Measurements from ENCODE around the gene GPATCH2.

Gene GPATCH2

GRCh38 chr1:217472915-217473314 is 158.0 kb downstream of the GPATCH2 start:
- no peak overlapping the region for H3K4me3 ChIP-seq (ENCODE audit: low read depth, low read length)
- no peak for TF ChIP-seq CTCF (IDR thresholded peaks at IDR 0.05; ENCODE audit: low read depth, low read length)

GRCh38 chr1:217471403-217471802 is 159.5 kb downstream of the GPATCH2 start:
- TF ChIP-seq CTCF (IDR thresholded peaks at IDR 0.05; ENCODE audit: low read depth, low read length), result no peak

DNA sequence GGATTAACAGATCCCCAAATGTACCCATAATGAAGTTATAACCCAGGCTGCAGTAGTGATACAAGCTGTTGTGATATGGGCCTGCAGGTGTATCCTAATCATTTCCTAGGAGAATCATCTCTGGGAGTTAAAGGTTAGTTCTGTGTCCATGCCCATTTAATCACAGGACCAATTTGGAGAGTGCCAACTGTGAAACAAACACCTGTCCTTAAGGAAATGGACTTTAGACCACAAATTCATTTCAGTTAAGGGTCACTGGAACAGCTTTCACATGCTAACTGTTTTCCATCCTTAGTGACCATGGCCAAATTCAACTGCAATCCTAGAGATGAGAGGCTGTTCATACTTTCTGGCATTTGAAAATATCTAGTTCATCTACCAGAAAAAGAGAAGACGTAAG is 160.9 kb downstream of the GPATCH2 start:
- TF ChIP-seq CTCF (IDR thresholded peaks at IDR 0.05; ENCODE audit: low read depth, low read length), result no peak

More at GRCh38 chr1:217471403-217471802, 159.5 kb downstream of the GPATCH2 start:
- H3K4me3 ChIP-seq (ENCODE audit: low read depth, low read length), result no peak overlapping the region

GRCh38 chr1:217465102-217465501 is 165.8 kb downstream of the GPATCH2 start:
- TF ChIP-seq CTCF (IDR thresholded peaks at IDR 0.05; ENCODE audit: low read depth, low read length), result no peak
- no peak overlapping the region for H3K4me3 ChIP-seq (ENCODE audit: low read depth, low read length)

More for the DNA sequence above, 160.9 kb downstream of the GPATCH2 start:
- H3K4me3 ChIP-seq (ENCODE audit: low read depth, low read length), result no peak overlapping the region

- no peak overlapping the region for H3K4me3 ChIP-seq (ENCODE audit: low read depth, low read length)
- no peak for TF ChIP-seq CTCF (IDR thresholded peaks at IDR 0.05; ENCODE audit: low read depth, low read length)
Observed at GRCh38 chr1:217462666-217463065, 168.2 kb downstream of the GPATCH2 start.

- no peak overlapping the region for H3K4me3 ChIP-seq (ENCODE audit: low read depth, low read length)
- TF ChIP-seq CTCF (IDR thresholded peaks at IDR 0.05; ENCODE audit: low read depth, low read length), result no peak
Observed at GRCh38 chr1:217462159-217462558, 168.7 kb downstream of the GPATCH2 start.

GRCh38 chr1:217457016-217457415 is 173.9 kb downstream of the GPATCH2 start:
- H3K4me3 ChIP-seq (ENCODE audit: low read depth, low read length), result no peak overlapping the region
- no peak for TF ChIP-seq CTCF (IDR thresholded peaks at IDR 0.05; ENCODE audit: low read depth, low read length)

Data from WI38 (cell line).